Panc1 (cell line): ENCODE data around the gene MYLK. TPM values are rescaled to one million over a fixed set of nuclear protein-coding genes. Genes with fewer than 3 reads are reported as not detected.

Experiments used
- ATAC-seq: fragments of 200-7000 bp; cut with Tn5 transposase; 2 replicates; pipeline ENCODE4 v1.9.1; 2020; ENCODE audit warnings: mild to moderate bottlenecking, moderate library complexity
- BruUV-seq: library from RNA; stranded (reverse); fragments of 400-500 nt; replicated peaks from 2 replicates; lab custom pipeline; 2021; lab: Mats Ljungman, UMichigan
- CTCF ChIA-PET: fragments of 300-600 bp; sonication (Branson Sonifier 250); formaldehyde crosslinking; loops from one replicate; lab custom pipeline; 2022; ENCODE audit warnings: antibody characterized with exemption; lab: Charles Lee
- POLR2A ChIA-PET: fragments of 300-600 bp; sonication (Branson Sonifier 250); formaldehyde crosslinking; loops from one replicate; lab custom pipeline; 2022; ENCODE audit warnings: antibody characterized with exemption; lab: Charles Lee
- DNase-seq: peaks from one replicate; pipeline ENCODE4 v3.0.0-alpha.2; 2010; ENCODE audit warnings: low read depth, low spot score
- H3K27ac ChIP-seq: 2 replicates; pipeline ENCODE4 v1.5.1; 2011; ENCODE audit warnings: mild to moderate bottlenecking, low read length, inconsistent platforms
- H3K27me3 ChIP-seq: fragments of 200-500 bp; sonication (Bioruptor generic); 2 replicates; pipeline ENCODE4 v1.6.0; 2014; ENCODE audit warnings: low read length, inconsistent platforms; ENCODE audit not compliant: control insufficient read depth, insufficient read depth
- H3K36me3 ChIP-seq: fragments of 200-500 bp; sonication (Bioruptor generic); 2 replicates; pipeline ENCODE4 v1.5.1; 2014; ENCODE audit warnings: inconsistent platforms, mild to moderate bottlenecking, low read length, moderate library complexity; ENCODE audit not compliant: control insufficient read depth, insufficient read depth
- H3K4me1 ChIP-seq: 2 replicates; pipeline ENCODE4 v1.5.1; 2011; ENCODE audit warnings: inconsistent platforms, mild to moderate bottlenecking, low read length, moderate library complexity; ENCODE audit not compliant: control insufficient read depth, insufficient read depth
- H3K4me3 ChIP-seq, 2 experiments: 2 replicates each; pipeline ENCODE4 v1.5.1; 2011 to 2012; ENCODE audit warnings: low read depth in 2 of 2, low read length in 2 of 2, mild to moderate bottlenecking in 2 of 2, inconsistent platforms in 1 of 2, moderate library complexity in 1 of 2
- H3K9me3 ChIP-seq: fragments of 200-500 bp; sonication (Bioruptor generic); 2 replicates; pipeline ENCODE4 v1.5.1; 2014; ENCODE audit warnings: low read depth, mild to moderate bottlenecking, inconsistent platforms, low read length, moderate library complexity; ENCODE audit not compliant: control insufficient read depth, insufficient read depth
- CTCF ChIP-seq: fragments of 450-650 bp; IDR thresholded peaks from 2 replicates; pipeline ENCODE4 v1.5.1; 2017; ENCODE audit warnings: mild to moderate bottlenecking
- POLR2AphosphoS5 ChIP-seq: IDR thresholded peaks from 2 replicates; pipeline ENCODE4 v1.6.1; 2012; ENCODE audit warnings: mild to moderate bottlenecking, low read depth, low read length, moderate library complexity
- SIN3A ChIP-seq: IDR thresholded peaks from 2 replicates; pipeline ENCODE4 v1.6.1; 2012; ENCODE audit warnings: low read depth, mild to moderate bottlenecking, low read length, moderate library complexity, borderline replicate concordance; ENCODE audit not compliant: insufficient read depth
- TCF7L2 ChIP-seq: IDR thresholded peaks from 2 replicates; pipeline ENCODE4 v1.6.1; 2011; ENCODE audit warnings: mild to moderate bottlenecking, low read depth, low read length, inconsistent platforms
- in situ Hi-C: cut with HindIII; loops from 2 replicates; pipeline ENCODE4 v1.10.0; 2016; ENCODE audit warnings: low sequenced_read_pairs, low pct_unique_long_range_greater_than_20kb
- intact Hi-C: fragments of 100-400 bp; cut with micrococcal nuclease; formaldehyde crosslinking; loops from one replicate; pipeline ENCODE4 v1.10.0; 2022; ENCODE audit not compliant: unreplicated experiment
- total RNA-seq: library from RNA; stranded (reverse); gene quantifications from one replicate; pipeline ENCODE4 v1.2.1, GENCODE V29; 2021; ENCODE audit not compliant: unreplicated experiment
- TF ChIP-seq, protein P1 (sequence below), 2 experiments: IDR thresholded peaks; 2 replicates each; pipeline ENCODE4 v1.6.1; 2011 to 2012; ENCODE audit warnings: low read depth in 2 of 2, control low read depth in 1 of 2, low read length in 1 of 2, mild to moderate bottlenecking in 1 of 2, moderate library complexity in 1 of 2; ENCODE audit not compliant: insufficient read depth in 1 of 2

Gene MYLK
- total RNA-seq, 1 experiment from 2014 or later, result 29.7 TPM

GRCh38 chr3:123782488-123782887 lies 101.6 kb downstream of the MYLK start:
- H3K9me3 ChIP-seq, result no peaks in the 10 kb centered on the region
- DNase-seq (no peak), ATAC-seq (no peak)
- H3K36me3 ChIP-seq, result no peaks in the 10 kb centered on the region
- H3K4me1 ChIP-seq, result no peaks in the 10 kb centered on the region
- ChIA-PET CTCF (no interaction called here), POLR2A (no interaction called here)
- H3K27ac ChIP-seq, result no peak overlapping the region
- H3K27me3 ChIP-seq, result no peaks in the 10 kb centered on the region
- TF ChIP-seq TCF7L2 (no peak), POLR2AphosphoS5 (no peak), SIN3A (no peak), CTCF (no peak)
- TF ChIP-seq, protein P1, sequence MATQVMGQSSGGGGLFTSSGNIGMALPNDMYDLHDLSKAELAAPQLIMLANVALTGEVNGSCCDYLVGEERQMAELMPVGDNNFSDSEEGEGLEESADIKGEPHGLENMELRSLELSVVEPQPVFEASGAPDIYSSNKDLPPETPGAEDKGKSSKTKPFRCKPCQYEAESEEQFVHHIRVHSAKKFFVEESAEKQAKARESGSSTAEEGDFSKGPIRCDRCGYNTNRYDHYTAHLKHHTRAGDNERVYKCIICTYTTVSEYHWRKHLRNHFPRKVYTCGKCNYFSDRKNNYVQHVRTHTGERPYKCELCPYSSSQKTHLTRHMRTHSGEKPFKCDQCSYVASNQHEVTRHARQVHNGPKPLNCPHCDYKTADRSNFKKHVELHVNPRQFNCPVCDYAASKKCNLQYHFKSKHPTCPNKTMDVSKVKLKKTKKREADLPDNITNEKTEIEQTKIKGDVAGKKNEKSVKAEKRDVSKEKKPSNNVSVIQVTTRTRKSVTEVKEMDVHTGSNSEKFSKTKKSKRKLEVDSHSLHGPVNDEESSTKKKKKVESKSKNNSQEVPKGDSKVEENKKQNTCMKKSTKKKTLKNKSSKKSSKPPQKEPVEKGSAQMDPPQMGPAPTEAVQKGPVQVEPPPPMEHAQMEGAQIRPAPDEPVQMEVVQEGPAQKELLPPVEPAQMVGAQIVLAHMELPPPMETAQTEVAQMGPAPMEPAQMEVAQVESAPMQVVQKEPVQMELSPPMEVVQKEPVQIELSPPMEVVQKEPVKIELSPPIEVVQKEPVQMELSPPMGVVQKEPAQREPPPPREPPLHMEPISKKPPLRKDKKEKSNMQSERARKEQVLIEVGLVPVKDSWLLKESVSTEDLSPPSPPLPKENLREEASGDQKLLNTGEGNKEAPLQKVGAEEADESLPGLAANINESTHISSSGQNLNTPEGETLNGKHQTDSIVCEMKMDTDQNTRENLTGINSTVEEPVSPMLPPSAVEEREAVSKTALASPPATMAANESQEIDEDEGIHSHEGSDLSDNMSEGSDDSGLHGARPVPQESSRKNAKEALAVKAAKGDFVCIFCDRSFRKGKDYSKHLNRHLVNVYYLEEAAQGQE (IDR thresholded peaks at IDR 0.05; ENCODE audit: insufficient read depth in 1 of 2, low read depth in 2 of 2, low read length in 1 of 2), result no peak
- intact Hi-C loops (no loop called here), in situ Hi-C loops (no loop called here)
- no TSS peak for BruUV-seq
- no peak overlapping the region for H3K4me3 ChIP-seq

DNA sequence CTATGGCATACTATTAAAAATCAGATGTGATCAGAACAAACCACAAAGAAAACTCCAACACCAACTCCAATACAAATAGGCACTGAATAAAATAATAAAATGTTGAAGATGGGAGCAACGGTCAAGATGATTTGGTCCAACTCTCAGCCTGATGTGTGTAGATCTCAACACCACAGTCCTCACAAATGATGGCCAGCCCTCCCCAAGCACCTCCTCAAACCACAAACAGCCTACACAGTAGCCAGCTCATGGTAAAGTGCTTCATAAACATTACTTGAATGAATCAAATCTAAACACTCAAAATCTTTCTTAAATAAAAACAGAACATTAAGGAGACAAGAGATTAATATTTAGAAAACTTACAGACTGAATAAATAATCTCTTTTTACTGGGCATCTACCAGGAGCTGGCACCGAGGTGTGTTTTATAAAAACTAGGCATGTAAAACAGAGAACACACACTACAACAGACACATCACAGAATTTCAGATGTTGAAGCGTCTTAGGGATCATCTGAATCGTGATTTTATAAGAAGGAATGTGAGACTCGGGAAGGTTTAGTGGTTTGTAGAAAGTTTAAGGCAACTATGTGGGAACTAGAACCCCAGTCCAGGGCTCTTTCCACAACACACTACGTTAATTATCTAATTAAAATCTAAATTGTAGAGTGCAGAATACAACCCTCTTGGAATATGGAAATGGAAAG lies 102.4 kb downstream of the MYLK start:
- ChIA-PET POLR2A (no interaction called here), CTCF (no interaction called here)
- intact Hi-C loops (no loop called here), in situ Hi-C loops (no loop called here)
- no peak for ATAC-seq
- Histone ChIP-seq H3K4me1 (no peaks in the 10 kb centered on the region), H3K4me3 (no peak overlapping the region), H3K27ac (no peak overlapping the region), H3K9me3 (no peaks in the 10 kb centered on the region), H3K27me3 (no peaks in the 10 kb centered on the region), H3K36me3 (no peaks in the 10 kb centered on the region)
- no peak for TF ChIP-seq POLR2AphosphoS5
- TF ChIP-seq CTCF, result no peak
- TF ChIP-seq, protein P1 (IDR thresholded peaks at IDR 0.05; ENCODE audit: insufficient read depth in 1 of 2, low read depth in 2 of 2, low read length in 1 of 2), result no peak
- no peak for TF ChIP-seq SIN3A
- no peak for TF ChIP-seq TCF7L2
- no TSS peak for BruUV-seq
- no peak for DNase-seq
